NB4 (cell line): ENCODE data around the gene EPHA6.

Experiments used
- DNase-seq: peaks from one replicate; pipeline ENCODE4 v3.0.0; 2010; ENCODE audit warnings: low read depth
- H3K4me3 ChIP-seq: one replicate; pipeline ENCODE4 v1.5.1; 2011; ENCODE audit warnings: mild to moderate bottlenecking, low read depth, low read length, moderate library complexity
- CTCF ChIP-seq: IDR thresholded peaks from one replicate; pipeline ENCODE4 v1.5.1; 2012; ENCODE audit warnings: low read depth, low read length
- MAX ChIP-seq: IDR thresholded peaks from 2 replicates; pipeline ENCODE4 v1.6.1; 2011; ENCODE audit warnings: low read depth, low read length
- MYC ChIP-seq: IDR thresholded peaks from 2 replicates; pipeline ENCODE4 v1.6.1; 2011; ENCODE audit warnings: low read depth, low read length
- POLR2A ChIP-seq: IDR thresholded peaks from 2 replicates; pipeline ENCODE4 v1.6.1; 2011; ENCODE audit warnings: mild to moderate bottlenecking; ENCODE audit not compliant: insufficient read length; ENCODE audit errors: extremely low read depth

The EPHA6 gene

GRCh38 chr3:97658668-97659285 is 844.4 kb downstream of the EPHA6 start:
- H3K4me3 ChIP-seq: no peak overlapping the region
- DNase-seq: peak; percentile 34
- TF ChIP-seq MYC (no peak), CTCF (peak; percentile 62)

GRCh38 chr3:97662264-97662663 is 847.9 kb downstream of the EPHA6 start:
- DNase-seq: no peak
- H3K4me3 ChIP-seq: no peak overlapping the region
- TF ChIP-seq MYC (no peak), POLR2A (no peak), MAX (no peak)

- H3K4me3 ChIP-seq: no peak overlapping the region
- DNase-seq: no peak
- TF ChIP-seq MYC (no peak), POLR2A (no peak), CTCF (no peak), MAX (no peak)
Measured at GRCh38 chr3:97662762-97663161, 848.4 kb downstream of the EPHA6 start.

- no peak for TF ChIP-seq POLR2A
- TF ChIP-seq CTCF: no peak
- TF ChIP-seq MYC: no peak
- no peak for TF ChIP-seq MAX
- no peak overlapping the region for H3K4me3 ChIP-seq
- no peak for DNase-seq
Measured at GRCh38 chr3:97665896-97666295, 851.5 kb downstream of the EPHA6 start.

- no peak for DNase-seq
- TF ChIP-seq CTCF (no peak), MAX (no peak), POLR2A (no peak), MYC (no peak)
- no peak overlapping the region for H3K4me3 ChIP-seq
Measured at GRCh38 chr3:97670952-97671351, 856.6 kb downstream of the EPHA6 start.

GRCh38 chr3:97673357-97673997 is 859.1 kb downstream of the EPHA6 start:
- no peak overlapping the region for H3K4me3 ChIP-seq
- DNase-seq: no peak
- TF ChIP-seq MYC: no peak
- TF ChIP-seq CTCF: no peak
- no peak for TF ChIP-seq MAX
- no peak for TF ChIP-seq POLR2A
